MCF 10A (cell line): ENCODE measurements around the gene MRPL42. TPM values are rescaled to one million over a fixed set of nuclear protein-coding genes. Genes with fewer than 3 reads are reported as not detected.

Source experiments
- total RNA-seq: library from RNA; stranded (reverse); gene quantifications from 2 replicates; pipeline ENCODE4 v1.2.3, GENCODE V29; 2022

MRPL42 gene
- total RNA-seq, 1 experiment from 2014 or later = 90.2 TPM

Other genes starting within 250 kb of the MRPL42 start
- 79.8 and 91.0 TPM in 2 replicates for gene NUDT4, start 89.6 kb upstream of the MRPL42 start, total RNA-seq
- gene UBE2N, start 25.6 kb upstream of the MRPL42 start, total RNA-seq = 144 and 164 TPM in 2 replicates
- gene SOCS2, start 105.2 kb downstream of the MRPL42 start, total RNA-seq = 38.7 and 44.9 TPM in 2 replicates
- 15.4 and 17.1 TPM in 2 replicates for gene CRADD, start 209.9 kb downstream of the MRPL42 start, total RNA-seq